Activated CD4-positive, CD25-positive, alpha-beta regulatory T cell treated with anti-CD3 and anti-CD28 coated beads, Interleukin-2, amount 50 U/mL, for 72 hours (primary cell): ENCODE data around the gene SLC28A2.
A peak's percentile ranks its signal among the peaks of the same experiment; 100 is the strongest.
"Not testable (repeated sequence)": the region's sequence is repeated elsewhere in the genome, so short reads cannot be mapped to it uniquely, and the experiment has no call there.

Experiments used
- DNase-seq: peaks from one replicate; pipeline ENCODE4 v3.0.0; 2021

Gene SLC28A2

GRCh38 chr15:45262906-45263461 is 10.9 kb downstream of the SLC28A2 start:
- no peak for DNase-seq

GRCh38 chr15:45263854-45264253 is 11.8 kb downstream of the SLC28A2 start:
- no peak for DNase-seq

GRCh38 chr15:45265506-45265905 is 13.5 kb downstream of the SLC28A2 start:
- no peak for DNase-seq

- no peak for DNase-seq
Measured at GRCh38 chr15:45268135-45268534, 16.1 kb downstream of the SLC28A2 start.

GRCh38 chr15:45274636-45275380 is 22.8 kb downstream of the SLC28A2 start:
- no peak for DNase-seq

- no peak for DNase-seq
Measured at GRCh38 chr15:45276831-45277230, 24.8 kb downstream of the SLC28A2 start.

- peak; percentile 99 for DNase-seq
Measured at GRCh38 chr15:45279024-45279698, 27.1 kb downstream of the SLC28A2 start.

GRCh38 chr15:45285413-45285812 is 33.4 kb downstream of the SLC28A2 start:
- no peak for DNase-seq

- DNase-seq, result no peak
Measured at GRCh38 chr15:45287390-45287956, 35.4 kb downstream of the SLC28A2 start.

- DNase-seq, result no peak
Measured at GRCh38 chr15:45288947-45289346, 36.9 kb downstream of the SLC28A2 start.

GRCh38 chr15:45291822-45292582 is 40.0 kb downstream of the SLC28A2 start:
- no peak for DNase-seq

GRCh38 chr15:45293326-45293725 is 41.3 kb downstream of the SLC28A2 start:
- DNase-seq, result not testable (repeated sequence)

- not testable (repeated sequence) for DNase-seq
Measured at GRCh38 chr15:45298964-45299378, 46.9 kb downstream of the SLC28A2 start.

GRCh38 chr15:45304711-45305110 is 52.7 kb downstream of the SLC28A2 start:
- no peak for DNase-seq

- DNase-seq, result no peak
Measured at GRCh38 chr15:45306105-45306504, 54.1 kb downstream of the SLC28A2 start.

- DNase-seq, result no peak
Measured at GRCh38 chr15:45307230-45307924, 55.3 kb downstream of the SLC28A2 start.

GRCh38 chr15:45314117-45314516 is 62.1 kb downstream of the SLC28A2 start:
- DNase-seq, result not testable (repeated sequence)

- no peak for DNase-seq
Measured at GRCh38 chr15:45314960-45315359, 62.9 kb downstream of the SLC28A2 start.

- DNase-seq, result no peak
Measured at GRCh38 chr15:45319472-45320214, 67.6 kb downstream of the SLC28A2 start.

- DNase-seq, result no peak
Measured at GRCh38 chr15:45320581-45321205, 68.7 kb downstream of the SLC28A2 start.

- no peak for DNase-seq
Measured at GRCh38 chr15:45326280-45326679, 74.2 kb downstream of the SLC28A2 start.
